ENCODE measurements around the gene NR2E3. TPM values are rescaled to one million over a fixed set of nuclear protein-coding genes. Genes with fewer than 3 reads are reported as not detected.

The NR2E3 gene
- total RNA-seq, 1 donor from 2014 or later, result not detected

GRCh38 chr15:71815301-71815700 is 4.9 kb downstream of the NR2E3 start:
- Histone ChIP-seq H3K27ac (ENCODE audit: low read depth, low read length) (no peak overlapping the region), H2AFZ (ENCODE audit: low read depth, low read length) (no peak overlapping the region), H3K79me2 (ENCODE audit: insufficient read depth, low read length) (no peaks in the 10 kb centered on the region), H4K20me1 (ENCODE audit: insufficient read depth, low read length) (no peaks in the 10 kb centered on the region), H3K9me3 (ENCODE audit: insufficient read depth, low read depth, low read length) (peaks cover 14% of the 10 kb centered on the region), H3K36me3 (ENCODE audit: insufficient read depth, low read length) (no peaks in the 10 kb centered on the region), H3K27me3 (ENCODE audit: insufficient read depth, low read length) (no peaks in the 10 kb centered on the region), H3K4me2 (ENCODE audit: low read length) (no peak overlapping the region), H3K4me1 (ENCODE audit: insufficient read depth, low read length) (no peaks in the 10 kb centered on the region), H3K4me3 (ENCODE audit: insufficient read depth, low read depth, low read length) (no peak overlapping the region), H3K9ac (ENCODE audit: low read length) (no peak overlapping the region)
- Mint-ChIP-seq H3K4me1 (ENCODE audit: low read depth, unreplicated experiment) (no peaks in the 10 kb centered on the region), H3K27me3 (ENCODE audit: low read depth, unreplicated experiment) (peaks cover 11% of the 10 kb centered on the region), H3K36me3 (ENCODE audit: low read depth, unreplicated experiment) (peaks cover 7% of the 10 kb centered on the region), H3K4me3 (ENCODE audit: unreplicated experiment) (no peak overlapping the region), H3K27ac (ENCODE audit: unreplicated experiment) (no peak overlapping the region), H3K9me3 (ENCODE audit: unreplicated experiment) (peaks cover 24% of the 10 kb centered on the region)
- TF ChIP-seq, protein P1, sequence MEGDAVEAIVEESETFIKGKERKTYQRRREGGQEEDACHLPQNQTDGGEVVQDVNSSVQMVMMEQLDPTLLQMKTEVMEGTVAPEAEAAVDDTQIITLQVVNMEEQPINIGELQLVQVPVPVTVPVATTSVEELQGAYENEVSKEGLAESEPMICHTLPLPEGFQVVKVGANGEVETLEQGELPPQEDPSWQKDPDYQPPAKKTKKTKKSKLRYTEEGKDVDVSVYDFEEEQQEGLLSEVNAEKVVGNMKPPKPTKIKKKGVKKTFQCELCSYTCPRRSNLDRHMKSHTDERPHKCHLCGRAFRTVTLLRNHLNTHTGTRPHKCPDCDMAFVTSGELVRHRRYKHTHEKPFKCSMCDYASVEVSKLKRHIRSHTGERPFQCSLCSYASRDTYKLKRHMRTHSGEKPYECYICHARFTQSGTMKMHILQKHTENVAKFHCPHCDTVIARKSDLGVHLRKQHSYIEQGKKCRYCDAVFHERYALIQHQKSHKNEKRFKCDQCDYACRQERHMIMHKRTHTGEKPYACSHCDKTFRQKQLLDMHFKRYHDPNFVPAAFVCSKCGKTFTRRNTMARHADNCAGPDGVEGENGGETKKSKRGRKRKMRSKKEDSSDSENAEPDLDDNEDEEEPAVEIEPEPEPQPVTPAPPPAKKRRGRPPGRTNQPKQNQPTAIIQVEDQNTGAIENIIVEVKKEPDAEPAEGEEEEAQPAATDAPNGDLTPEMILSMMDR (IDR thresholded peaks at IDR 0.05; ENCODE audit: insufficient read depth, low read depth, low read length), result no peak
- TF ChIP-seq EZH2 (IDR thresholded peaks at IDR 0.05; ENCODE audit: insufficient read depth, low read length), result no peak
- DNase-seq (ENCODE audit: low read depth) (no peak), FAIRE-seq (no peak)

- no peak overlapping the region for H3K4me2 ChIP-seq (ENCODE audit: low read length)
- no peak overlapping the region for H3K27ac ChIP-seq (ENCODE audit: low read depth, low read length)
- no peak overlapping the region for H3K9ac ChIP-seq (ENCODE audit: low read length)
- no peak overlapping the region for H2AFZ ChIP-seq (ENCODE audit: low read depth, low read length)
- H3K36me3 ChIP-seq (ENCODE audit: insufficient read depth, low read length), result no peaks in the 10 kb centered on the region
- H3K4me1 ChIP-seq (ENCODE audit: insufficient read depth, low read length), result no peaks in the 10 kb centered on the region
- no peaks in the 10 kb centered on the region for H3K27me3 ChIP-seq (ENCODE audit: insufficient read depth, low read length)
- Mint-ChIP-seq H3K4me1 (ENCODE audit: low read depth, unreplicated experiment) (no peaks in the 10 kb centered on the region), H3K4me3 (ENCODE audit: unreplicated experiment) (no peak overlapping the region), H3K9me3 (ENCODE audit: unreplicated experiment) (peaks cover 41% of the 10 kb centered on the region), H3K27me3 (ENCODE audit: low read depth, unreplicated experiment) (peaks cover 5% of the 10 kb centered on the region), H3K27ac (ENCODE audit: unreplicated experiment) (no peak overlapping the region), H3K36me3 (ENCODE audit: low read depth, unreplicated experiment) (peaks cover 17% of the 10 kb centered on the region)
- FAIRE-seq, result no peak
- no peaks in the 10 kb centered on the region for H4K20me1 ChIP-seq (ENCODE audit: insufficient read depth, low read length)
- H3K4me3 ChIP-seq (ENCODE audit: insufficient read depth, low read depth, low read length), result no peak overlapping the region
- H3K9me3 ChIP-seq (ENCODE audit: insufficient read depth, low read depth, low read length), result peaks cover 28% of the 10 kb centered on the region
- H3K79me2 ChIP-seq (ENCODE audit: insufficient read depth, low read length), result no peaks in the 10 kb centered on the region
- DNase-seq (ENCODE audit: low read depth), result no peak
- TF ChIP-seq, protein P1 (IDR thresholded peaks at IDR 0.05; ENCODE audit: insufficient read depth, low read depth, low read length), result no peak
- no peak for TF ChIP-seq EZH2 (IDR thresholded peaks at IDR 0.05; ENCODE audit: insufficient read depth, low read length)
Measured at GRCh38 chr15:71817351-71817750, 7.0 kb downstream of the NR2E3 start.

DNA sequence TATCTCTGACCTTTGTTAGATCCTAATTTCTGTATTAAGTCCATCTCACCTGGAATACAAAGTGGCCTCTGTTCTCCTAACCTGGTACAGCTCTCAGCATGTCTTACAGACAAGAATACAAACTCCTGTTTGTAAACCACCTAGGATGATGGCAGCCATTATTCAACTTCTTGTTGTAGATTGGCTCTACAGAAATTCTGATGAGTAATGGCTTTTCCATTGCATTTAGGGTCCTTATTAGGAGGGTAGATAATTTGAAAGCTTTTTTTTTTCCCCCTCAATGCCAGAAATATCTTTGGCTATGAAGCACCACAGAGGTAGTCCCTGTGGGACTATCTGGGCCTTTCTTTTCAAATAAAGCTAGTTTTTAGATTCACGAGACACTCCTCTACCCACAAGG is 9.8 kb downstream of the NR2E3 start:
- no peak for TF ChIP-seq EZH2 (IDR thresholded peaks at IDR 0.05; ENCODE audit: insufficient read depth, low read length)
- TF ChIP-seq, protein P1 (IDR thresholded peaks at IDR 0.05; ENCODE audit: insufficient read depth, low read depth, low read length), result no peak
- H3K9ac ChIP-seq (ENCODE audit: low read length), result no peak overlapping the region
- no peak overlapping the region for H3K4me3 ChIP-seq (ENCODE audit: insufficient read depth, low read depth, low read length)
- no peak overlapping the region for H3K4me2 ChIP-seq (ENCODE audit: low read length)
- Mint-ChIP-seq H3K27ac (ENCODE audit: unreplicated experiment) (no peak overlapping the region), H3K9me3 (ENCODE audit: unreplicated experiment) (peaks cover 49% of the 10 kb centered on the region), H3K36me3 (ENCODE audit: low read depth, unreplicated experiment) (peaks cover 35% of the 10 kb centered on the region), H3K27me3 (ENCODE audit: low read depth, unreplicated experiment) (no peaks in the 10 kb centered on the region), H3K4me1 (ENCODE audit: low read depth, unreplicated experiment) (no peaks in the 10 kb centered on the region), H3K4me3 (ENCODE audit: unreplicated experiment) (no peak overlapping the region)
- peaks cover 28% of the 10 kb centered on the region for H3K9me3 ChIP-seq (ENCODE audit: insufficient read depth, low read depth, low read length)
- H4K20me1 ChIP-seq (ENCODE audit: insufficient read depth, low read length), result no peaks in the 10 kb centered on the region
- no peaks in the 10 kb centered on the region for H3K27me3 ChIP-seq (ENCODE audit: insufficient read depth, low read length)
- FAIRE-seq, result no peak
- H3K27ac ChIP-seq (ENCODE audit: low read depth, low read length), result no peak overlapping the region
- H3K36me3 ChIP-seq (ENCODE audit: insufficient read depth, low read length), result no peaks in the 10 kb centered on the region
- H3K4me1 ChIP-seq (ENCODE audit: insufficient read depth, low read length), result no peaks in the 10 kb centered on the region
- H2AFZ ChIP-seq (ENCODE audit: low read depth, low read length), result no peak overlapping the region
- no peaks in the 10 kb centered on the region for H3K79me2 ChIP-seq (ENCODE audit: insufficient read depth, low read length)
- no peak for DNase-seq (ENCODE audit: low read depth)

Data from astrocyte (in vitro differentiated cells and primary cell).